ENCODE measurements around the gene CAPN10. TPM values are rescaled to one million over a fixed set of nuclear protein-coding genes. Genes with fewer than 3 reads are reported as not detected.

Gene CAPN10
- polyA plus RNA-seq, 3 donors = 7.3 to 57.0 (median 7.4) TPM

DNA sequence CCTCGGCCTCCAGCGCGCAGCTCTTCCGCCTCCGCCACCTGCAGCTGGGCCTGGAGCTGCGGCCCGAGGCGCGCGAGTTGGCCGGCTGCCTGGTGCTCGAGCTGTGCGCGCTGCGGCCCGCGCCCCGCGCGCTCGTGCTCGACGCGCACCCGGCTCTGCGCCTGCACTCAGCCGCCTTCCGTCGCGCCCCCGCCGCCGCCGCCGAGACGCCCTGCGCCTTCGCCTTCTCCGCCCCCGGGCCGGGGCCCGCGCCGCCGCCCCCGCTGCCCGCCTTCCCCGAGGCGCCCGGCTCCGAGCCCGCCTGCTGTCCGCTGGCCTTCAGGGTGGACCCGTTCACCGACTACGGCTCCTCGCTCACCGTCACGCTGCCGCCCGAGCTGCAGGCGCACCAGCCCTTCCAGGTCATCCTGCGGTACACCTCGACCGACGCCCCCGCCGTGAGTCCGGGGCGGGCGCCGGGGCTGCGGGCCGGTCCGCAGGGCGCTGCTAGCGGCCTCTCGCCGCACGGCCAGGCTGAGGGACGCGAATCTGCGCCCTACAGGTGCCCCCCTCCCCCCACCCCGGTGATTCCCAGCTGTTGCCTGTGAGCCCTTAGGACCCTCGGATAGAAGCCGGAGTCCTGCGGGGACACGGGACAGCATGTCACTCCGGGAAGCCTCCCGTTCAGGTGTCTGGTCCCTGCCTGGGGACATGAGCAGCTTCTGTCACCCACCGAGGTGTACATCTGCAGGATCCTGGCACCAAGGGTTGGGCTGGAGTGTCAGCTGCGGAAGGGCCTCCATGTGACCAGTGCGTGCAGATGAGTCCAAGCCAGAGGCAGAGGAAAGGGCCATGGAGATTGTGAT, 17.6 kb upstream of the CAPN10 start:
- H2AFZ ChIP-seq (ENCODE audit: insufficient read depth, low read depth, low read length, poor library complexity, severe bottlenecking) = peak overlapping the region; percentile 64
- H3K27me3 ChIP-seq (ENCODE audit: control insufficient read depth in 2 of 2, insufficient read depth in 2 of 2, low read length in 2 of 2) = no peaks in the 10 kb centered on the region
- no peaks in the 10 kb centered on the region for H3K9me3 Mint-ChIP-seq

DNA sequence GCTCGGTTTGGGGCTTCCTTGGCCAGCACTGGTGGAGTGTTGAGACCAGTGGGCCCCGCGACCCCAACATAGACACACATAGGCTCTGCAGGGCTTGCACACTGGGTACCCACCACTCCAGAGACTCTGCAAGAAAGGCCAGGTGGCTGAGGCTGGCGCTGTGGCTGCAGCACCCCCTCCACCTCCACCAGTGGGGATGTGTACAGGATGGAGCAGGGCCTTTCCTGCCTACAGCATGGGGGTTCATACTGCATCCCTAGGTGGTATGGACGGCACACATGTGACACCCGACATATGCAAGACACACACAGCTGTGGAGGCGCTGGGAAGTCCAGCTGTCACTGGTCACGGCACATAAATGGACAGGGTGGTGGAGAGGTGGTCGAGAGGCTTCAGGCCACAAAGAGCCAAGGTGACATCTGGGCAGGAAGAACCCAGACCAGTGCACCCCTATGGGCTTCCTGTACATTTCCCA, 17.0 kb upstream of the CAPN10 start:
- H3K4me1 Mint-ChIP-seq = peaks cover 54% of the 10 kb centered on the region
- Histone ChIP-seq H3K4me2 (replicated peaks; ENCODE audit: extremely low read depth, low read length, poor library complexity, severe bottlenecking) (peak overlapping the region; percentile 92), H3K4me3 (replicated peaks in 1 of 3; ENCODE audit: low read depth in 2 of 3, low read length in 3 of 3) (peak overlapping the region; percentile 54 to 83 (median 58)), H3K9ac (ENCODE audit: insufficient read depth, low read length, poor library complexity, severe bottlenecking) (peak overlapping the region; percentile 79), H3K79me2 (ENCODE audit: insufficient read depth, low read length) (peaks cover 60% of the 10 kb centered on the region), H3K27me3 (ENCODE audit: control insufficient read depth in 2 of 2, insufficient read depth in 2 of 2, low read length in 2 of 2) (no peaks in the 10 kb centered on the region), H3K36me3 (replicated peaks in 1 of 2; ENCODE audit: control insufficient read depth in 1 of 2, insufficient read depth in 2 of 2, low read length in 2 of 2) (peaks cover 24 to 34% of the 10 kb centered on the region in 2 donors), H4K20me1 (ENCODE audit: insufficient read depth, low read length) (peaks cover 57% of the 10 kb centered on the region), H2AFZ (ENCODE audit: insufficient read depth, low read depth, low read length, poor library complexity, severe bottlenecking) (no peak overlapping the region), H3K27ac (ENCODE audit: low read depth in 1 of 2, low read length in 2 of 2) (peak overlapping the region in 1 of 2 donors; percentile 82), H3K4me1 (ENCODE audit: control insufficient read depth in 1 of 2, insufficient read depth in 2 of 2, low read length in 2 of 2) (peaks cover 54 to 63% of the 10 kb centered on the region in 2 donors), H3K9me3 (replicated peaks in 1 of 2; ENCODE audit: control insufficient read depth in 1 of 2, insufficient read depth in 1 of 2, low read length in 2 of 2) (no peaks in the 10 kb centered on the region)
- peak overlapping the region in 4 of 7 donors; percentile 41 to 76 (median 74) for H3K27ac Mint-ChIP-seq
- intact Hi-C loops (cut with micrococcal nuclease) = no loop called here
- H3K27me3 Mint-ChIP-seq (ENCODE audit: low read depth in 3 of 3) = peaks cover 0 to 3% (median 2%) of the 10 kb centered on the region in 3 donors
- no peak for DNase-seq
- TF ChIP-seq, protein P1, sequence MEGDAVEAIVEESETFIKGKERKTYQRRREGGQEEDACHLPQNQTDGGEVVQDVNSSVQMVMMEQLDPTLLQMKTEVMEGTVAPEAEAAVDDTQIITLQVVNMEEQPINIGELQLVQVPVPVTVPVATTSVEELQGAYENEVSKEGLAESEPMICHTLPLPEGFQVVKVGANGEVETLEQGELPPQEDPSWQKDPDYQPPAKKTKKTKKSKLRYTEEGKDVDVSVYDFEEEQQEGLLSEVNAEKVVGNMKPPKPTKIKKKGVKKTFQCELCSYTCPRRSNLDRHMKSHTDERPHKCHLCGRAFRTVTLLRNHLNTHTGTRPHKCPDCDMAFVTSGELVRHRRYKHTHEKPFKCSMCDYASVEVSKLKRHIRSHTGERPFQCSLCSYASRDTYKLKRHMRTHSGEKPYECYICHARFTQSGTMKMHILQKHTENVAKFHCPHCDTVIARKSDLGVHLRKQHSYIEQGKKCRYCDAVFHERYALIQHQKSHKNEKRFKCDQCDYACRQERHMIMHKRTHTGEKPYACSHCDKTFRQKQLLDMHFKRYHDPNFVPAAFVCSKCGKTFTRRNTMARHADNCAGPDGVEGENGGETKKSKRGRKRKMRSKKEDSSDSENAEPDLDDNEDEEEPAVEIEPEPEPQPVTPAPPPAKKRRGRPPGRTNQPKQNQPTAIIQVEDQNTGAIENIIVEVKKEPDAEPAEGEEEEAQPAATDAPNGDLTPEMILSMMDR (IDR thresholded peaks at IDR 0.05) = no peak
- no peaks in the 10 kb centered on the region for H3K9me3 Mint-ChIP-seq
- H3K4me3 Mint-ChIP-seq = peak overlapping the region; percentile 82 to 92
- 95% methylated on average over 3 of the region's 9 CpGs for WGBS (ENCODE audit: insufficient coverage)
- peaks cover 18 to 39% of the 10 kb centered on the region in 2 donors for H3K36me3 Mint-ChIP-seq

More for the DNA sequence above, 17.6 kb upstream of the CAPN10 start:
- Histone ChIP-seq H3K27ac (ENCODE audit: low read depth in 1 of 2, low read length in 2 of 2) (peak overlapping the region; percentile 18 to 82), H3K36me3 (replicated peaks in 1 of 2; ENCODE audit: control insufficient read depth in 1 of 2, insufficient read depth in 2 of 2, low read length in 2 of 2) (peaks cover 18 to 28% of the 10 kb centered on the region in 2 donors), H3K9me3 (replicated peaks in 1 of 2; ENCODE audit: control insufficient read depth in 1 of 2, insufficient read depth in 1 of 2, low read length in 2 of 2) (no peaks in the 10 kb centered on the region), H3K9ac (ENCODE audit: insufficient read depth, low read length, poor library complexity, severe bottlenecking) (peak overlapping the region; percentile 79), H4K20me1 (ENCODE audit: insufficient read depth, low read length) (peaks cover 50% of the 10 kb centered on the region), H3K79me2 (ENCODE audit: insufficient read depth, low read length) (peaks cover 65% of the 10 kb centered on the region), H3K4me1 (ENCODE audit: control insufficient read depth in 1 of 2, insufficient read depth in 2 of 2, low read length in 2 of 2) (peaks cover 60 to 69% of the 10 kb centered on the region in 2 donors), H3K4me3 (replicated peaks in 1 of 3; ENCODE audit: low read depth in 2 of 3, low read length in 3 of 3) (peak overlapping the region; percentile 54 to 83 (median 58)), H3K4me2 (replicated peaks; ENCODE audit: extremely low read depth, low read length, poor library complexity, severe bottlenecking) (peak overlapping the region; percentile 92)
- Mint-ChIP-seq H3K27me3 (ENCODE audit: low read depth in 3 of 3) (peaks cover 0 to 3% (median 2%) of the 10 kb centered on the region in 3 donors), H3K4me3 (peak overlapping the region; percentile 82 to 92), H3K4me1 (peaks cover 61% of the 10 kb centered on the region), H3K36me3 (peaks cover 20 to 39% of the 10 kb centered on the region in 2 donors), H3K27ac (peak overlapping the region; percentile 68 to 88 (median 83))
- intact Hi-C loops (cut with micrococcal nuclease) = no loop called here
- TF ChIP-seq, protein P1 (IDR thresholded peaks at IDR 0.05) = no peak
- under 1% methylated on average over 83 of the region's 93 CpGs for WGBS (ENCODE audit: insufficient coverage)
- DNase-seq = peak; percentile 40 to 54 (median 46)
